Ovary (tissue), 3 donors: ENCODE measurements around the gene CPNE9.

ENCODE experiments used
- CTCF ChIP-seq, 3 donors: fragments of 450-650 bp in 2 of 3; fragments of 200-600 bp in 1 of 3; IDR thresholded peaks; one replicate each; pipeline versions ENCODE4 v1.5.1 to v1.8.0; 2016 to 2022; ENCODE audit warnings: antibody characterized with exemption in 3 of 3, mild to moderate bottlenecking in 1 of 3
- POLR2A ChIP-seq: fragments of 450-650 bp; IDR thresholded peaks from one replicate; pipeline ENCODE4 v1.6.1; 2017; ENCODE audit warnings: antibody characterized with exemption, mild to moderate bottlenecking, moderate library complexity
- donor health status: DM: no; HTN: no; CAD: no.

GRCh38 chr3:9712415-9712814, 8.8 kb downstream of the CPNE9 start:
- TF ChIP-seq POLR2A (no peak), CTCF (IDR thresholded peaks at IDR 0.05) (no peak)
